LNCAP (cell line): ENCODE data around the gene PPP2R5C.

Source experiments
- TF ChIP-seq, protein P1 (sequence below): fragments of 450-650 bp; IDR thresholded peaks from 2 replicates; pipeline ENCODE4 v1.5.1; 2017; ENCODE audit warnings: mild to moderate bottlenecking

Gene PPP2R5C

DNA sequence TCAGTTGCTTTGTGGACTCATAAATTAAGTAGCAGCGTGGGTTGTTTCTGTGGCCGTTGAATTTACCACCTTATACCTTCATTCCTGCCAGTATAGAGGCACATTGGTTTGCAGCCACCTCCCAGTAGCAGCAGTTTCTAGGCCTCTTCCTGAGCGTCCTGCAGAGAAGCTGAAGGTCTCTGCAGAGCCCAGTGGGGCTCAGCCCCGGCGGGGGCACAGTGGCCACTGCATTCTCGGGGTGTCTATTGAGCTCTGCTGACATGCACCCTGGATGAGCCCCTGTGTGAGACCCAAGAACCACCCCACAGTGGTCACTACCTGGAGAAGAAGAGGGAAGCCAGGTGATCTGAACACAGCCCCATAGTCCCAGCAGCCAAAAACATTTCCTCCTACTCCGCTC is 145.1 kb downstream of the PPP2R5C start:
- TF ChIP-seq, protein P1, sequence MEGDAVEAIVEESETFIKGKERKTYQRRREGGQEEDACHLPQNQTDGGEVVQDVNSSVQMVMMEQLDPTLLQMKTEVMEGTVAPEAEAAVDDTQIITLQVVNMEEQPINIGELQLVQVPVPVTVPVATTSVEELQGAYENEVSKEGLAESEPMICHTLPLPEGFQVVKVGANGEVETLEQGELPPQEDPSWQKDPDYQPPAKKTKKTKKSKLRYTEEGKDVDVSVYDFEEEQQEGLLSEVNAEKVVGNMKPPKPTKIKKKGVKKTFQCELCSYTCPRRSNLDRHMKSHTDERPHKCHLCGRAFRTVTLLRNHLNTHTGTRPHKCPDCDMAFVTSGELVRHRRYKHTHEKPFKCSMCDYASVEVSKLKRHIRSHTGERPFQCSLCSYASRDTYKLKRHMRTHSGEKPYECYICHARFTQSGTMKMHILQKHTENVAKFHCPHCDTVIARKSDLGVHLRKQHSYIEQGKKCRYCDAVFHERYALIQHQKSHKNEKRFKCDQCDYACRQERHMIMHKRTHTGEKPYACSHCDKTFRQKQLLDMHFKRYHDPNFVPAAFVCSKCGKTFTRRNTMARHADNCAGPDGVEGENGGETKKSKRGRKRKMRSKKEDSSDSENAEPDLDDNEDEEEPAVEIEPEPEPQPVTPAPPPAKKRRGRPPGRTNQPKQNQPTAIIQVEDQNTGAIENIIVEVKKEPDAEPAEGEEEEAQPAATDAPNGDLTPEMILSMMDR: no peak

DNA sequence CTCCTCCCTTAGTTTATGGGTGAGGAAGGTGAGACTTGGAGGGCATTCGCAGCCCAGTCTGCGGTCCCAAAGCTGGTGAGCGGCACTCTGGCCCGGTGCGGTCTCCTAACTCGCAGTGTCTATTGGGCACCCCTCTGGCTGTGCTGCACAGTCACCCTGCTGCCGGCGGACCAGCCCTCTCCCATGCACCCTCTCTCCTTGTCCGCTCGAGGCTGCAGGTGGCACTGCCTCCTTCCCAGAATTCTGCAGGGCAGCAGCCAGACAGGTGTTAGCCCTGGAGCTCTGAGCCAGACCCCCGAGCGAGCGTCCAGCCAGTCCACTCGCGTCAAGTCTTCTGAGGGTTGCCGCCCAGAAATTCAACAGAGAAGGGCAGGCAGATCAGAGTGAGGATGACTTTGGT is 146.1 kb downstream of the PPP2R5C start:
- TF ChIP-seq, protein P1: no peak

DNA sequence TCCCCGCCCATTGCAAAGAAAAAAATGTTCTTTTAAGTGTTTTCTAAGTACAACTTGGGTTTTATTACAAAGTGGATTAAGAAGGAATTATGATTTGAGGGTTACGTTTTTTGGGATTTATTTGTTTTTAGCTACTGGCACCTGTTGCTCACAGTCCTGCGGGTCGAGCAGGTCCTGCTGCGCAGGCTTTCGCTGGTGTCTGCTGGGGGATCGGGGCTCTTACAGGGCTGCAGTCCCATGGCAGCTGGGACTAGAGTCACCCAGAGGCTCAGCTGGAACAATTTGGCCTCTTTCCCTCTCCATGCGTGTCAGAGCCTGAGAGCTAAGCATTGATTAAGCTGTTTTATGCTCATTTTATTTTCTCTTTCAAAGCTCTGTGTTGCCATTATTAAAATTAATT is 147.3 kb downstream of the PPP2R5C start:
- TF ChIP-seq, protein P1: no peak

DNA sequence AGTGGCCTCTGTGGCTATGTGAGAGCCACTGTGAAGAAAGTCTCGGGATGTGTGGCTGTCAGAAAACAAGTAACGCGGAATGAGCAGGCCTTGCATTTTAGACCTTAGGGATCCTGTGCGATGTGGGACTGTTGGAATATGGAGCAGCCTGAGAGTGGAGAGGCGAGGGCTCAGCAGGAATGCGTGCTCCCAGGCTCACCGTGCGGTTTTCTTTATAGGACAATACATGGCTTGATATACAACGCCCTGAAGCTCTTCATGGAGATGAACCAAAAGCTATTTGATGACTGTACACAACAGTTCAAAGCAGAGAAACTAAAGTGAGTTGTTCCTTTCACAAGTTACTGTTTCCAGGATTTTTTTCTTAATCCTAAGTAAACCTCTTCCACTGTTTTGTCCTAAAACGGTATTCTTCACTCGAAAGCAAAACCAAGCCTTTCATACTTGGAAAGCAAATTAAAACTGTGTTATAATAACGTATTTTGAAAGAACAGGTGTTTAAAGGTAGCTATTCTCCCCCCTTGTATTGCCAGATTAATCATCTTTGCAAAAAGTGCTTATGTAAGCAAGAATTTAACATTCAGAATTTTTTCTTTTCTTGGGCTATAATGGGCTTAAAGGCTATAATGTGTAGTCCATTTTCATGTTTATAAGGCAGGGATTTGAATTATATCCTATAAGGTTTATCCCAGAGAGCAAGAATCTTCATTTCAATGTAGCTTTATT is 148.0 kb downstream of the PPP2R5C start:
- TF ChIP-seq, protein P1: no peak

DNA sequence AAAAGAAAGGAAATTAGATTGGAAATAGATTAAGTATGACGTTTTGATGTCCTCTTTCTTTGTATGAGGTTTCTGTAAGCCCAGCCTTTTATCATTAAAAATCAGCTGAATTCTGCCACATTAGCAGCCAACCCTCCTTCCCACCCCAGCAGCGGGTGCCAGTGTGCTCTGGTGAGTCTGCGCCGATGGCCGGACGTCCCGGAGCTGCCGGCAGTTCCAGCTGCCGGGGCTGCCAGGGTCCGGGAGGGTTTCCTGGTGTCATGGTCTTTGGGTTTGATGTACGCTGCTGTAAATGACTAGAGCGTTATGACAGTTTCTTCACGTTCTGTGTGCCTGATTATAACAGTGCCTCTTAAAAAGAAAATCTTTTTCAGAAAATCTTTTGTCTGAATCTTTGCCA is 151.3 kb downstream of the PPP2R5C start:
- TF ChIP-seq, protein P1: no peak

DNA sequence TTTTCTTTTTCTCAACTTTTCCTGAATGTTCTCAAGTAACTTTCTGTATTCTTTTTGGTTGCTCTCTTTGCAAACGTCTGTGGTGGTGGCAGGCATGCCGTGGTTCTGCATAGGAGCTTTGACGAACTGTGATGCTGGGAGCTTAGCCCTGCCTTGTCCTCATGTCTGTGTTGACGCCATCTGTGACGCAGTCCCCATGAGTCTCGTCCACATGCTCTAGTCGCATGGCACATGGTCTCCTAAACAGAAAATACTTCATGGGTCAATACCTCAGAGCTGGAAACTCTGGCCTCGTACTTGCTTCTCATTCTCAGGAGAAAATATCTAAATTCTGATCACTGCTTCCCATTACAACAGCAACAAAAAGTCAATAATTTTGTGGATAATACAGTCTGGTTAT is 152.6 kb downstream of the PPP2R5C start:
- TF ChIP-seq, protein P1: no peak

DNA sequence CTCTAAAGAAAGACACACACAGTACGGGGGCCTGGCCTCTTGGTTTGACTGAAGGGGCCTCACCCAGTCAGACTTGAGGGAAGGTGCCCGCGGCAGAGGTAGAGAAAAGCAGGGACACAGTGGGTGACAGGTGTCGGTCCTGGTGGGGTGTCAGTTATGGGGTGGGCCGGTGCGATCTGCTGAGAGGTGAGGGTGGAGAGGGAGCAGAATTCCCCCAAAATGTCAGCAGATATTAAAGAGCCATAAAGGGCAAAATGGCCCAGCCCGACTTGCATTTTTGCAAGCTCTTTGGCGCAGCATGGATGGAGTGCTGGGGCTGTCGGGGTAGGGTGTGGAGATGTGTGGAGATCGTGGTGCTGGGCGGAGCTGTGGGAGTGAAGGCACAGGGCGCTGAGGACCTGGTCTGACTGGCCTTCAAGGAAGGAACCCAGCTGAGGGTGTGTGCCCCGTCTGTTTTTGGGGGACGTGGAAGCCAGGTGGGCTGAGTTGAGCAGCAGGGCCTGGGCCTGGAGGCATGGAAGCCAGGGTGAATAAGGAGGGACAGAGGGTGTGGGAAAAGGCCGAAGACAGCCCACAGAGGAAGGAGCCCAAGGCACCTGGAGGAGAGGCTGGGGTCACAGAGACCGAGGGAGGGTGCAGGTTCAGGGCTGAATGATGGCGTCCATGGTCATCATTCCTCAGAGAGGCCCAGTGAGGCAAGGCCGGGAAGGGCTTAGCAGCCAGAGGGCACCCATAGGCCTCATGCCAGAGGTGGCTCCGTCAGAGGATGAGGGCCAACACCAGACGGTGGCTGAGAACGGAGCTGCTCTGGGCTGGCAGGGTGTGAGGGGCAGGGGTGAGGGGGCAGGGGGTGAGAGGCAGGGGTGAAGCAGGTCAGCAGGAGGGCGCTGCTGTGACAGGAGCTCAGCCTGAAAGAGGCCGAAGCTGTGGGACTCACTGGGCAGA is 154.6 kb downstream of the PPP2R5C start:
- TF ChIP-seq, protein P1: no peak
